Activated CD4-positive, alpha-beta T cell treated with anti-CD3 and anti-CD28 coated beads, Interleukin-10, Interleukin-2, amounts not matched to agents 100 ng/mL and 50 ng/mL, durations not matched to agents 16 hours and 8 hours (primary cell): ENCODE results near the gene ARHGAP27.
A peak's percentile ranks its signal among the peaks of the same experiment; 100 is the strongest.
"Not testable (repeated sequence)": the region's sequence is repeated elsewhere in the genome, so short reads cannot be mapped to it uniquely, and the experiment has no call there.

Source experiments
- DNase-seq: peaks from one replicate; pipeline ENCODE4 v3.0.0-alpha.2; 2020

The ARHGAP27 gene

GRCh38 chr17:45357364-45357997, 75.2 kb downstream of the ARHGAP27 start:
- peak; percentile 12 for DNase-seq

GRCh38 chr17:45355087-45355486, 77.6 kb downstream of the ARHGAP27 start:
- no peak for DNase-seq

DNA sequence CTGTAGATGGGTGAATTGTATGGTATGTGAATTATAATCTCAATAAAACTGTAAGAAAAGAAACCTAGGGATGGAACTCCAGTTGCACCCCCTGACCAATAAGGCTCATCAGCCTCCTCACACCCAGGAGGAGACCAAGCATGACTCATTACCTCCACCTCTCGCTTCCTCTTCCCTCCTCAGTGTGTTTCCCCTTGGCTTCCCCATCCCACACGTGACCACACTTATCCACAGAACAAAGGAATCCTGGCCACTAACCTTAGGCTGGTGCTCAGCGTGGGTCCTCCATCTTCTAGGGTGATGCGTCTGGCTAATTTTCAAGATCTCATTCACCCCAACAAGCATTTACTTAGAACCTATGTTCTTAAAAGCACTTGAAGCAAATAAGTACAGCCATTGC, 79.6 kb downstream of the ARHGAP27 start:
- DNase-seq, result peak; percentile 63

GRCh38 chr17:45351831-45352230, 80.8 kb downstream of the ARHGAP27 start:
- no peak for DNase-seq

GRCh38 chr17:45347444-45347843, 85.2 kb downstream of the ARHGAP27 start:
- DNase-seq, result no peak

- no peak for DNase-seq
These were observed 86.3 kb downstream of the ARHGAP27 start for GRCh38 chr17:45346216-45347015.

DNA sequence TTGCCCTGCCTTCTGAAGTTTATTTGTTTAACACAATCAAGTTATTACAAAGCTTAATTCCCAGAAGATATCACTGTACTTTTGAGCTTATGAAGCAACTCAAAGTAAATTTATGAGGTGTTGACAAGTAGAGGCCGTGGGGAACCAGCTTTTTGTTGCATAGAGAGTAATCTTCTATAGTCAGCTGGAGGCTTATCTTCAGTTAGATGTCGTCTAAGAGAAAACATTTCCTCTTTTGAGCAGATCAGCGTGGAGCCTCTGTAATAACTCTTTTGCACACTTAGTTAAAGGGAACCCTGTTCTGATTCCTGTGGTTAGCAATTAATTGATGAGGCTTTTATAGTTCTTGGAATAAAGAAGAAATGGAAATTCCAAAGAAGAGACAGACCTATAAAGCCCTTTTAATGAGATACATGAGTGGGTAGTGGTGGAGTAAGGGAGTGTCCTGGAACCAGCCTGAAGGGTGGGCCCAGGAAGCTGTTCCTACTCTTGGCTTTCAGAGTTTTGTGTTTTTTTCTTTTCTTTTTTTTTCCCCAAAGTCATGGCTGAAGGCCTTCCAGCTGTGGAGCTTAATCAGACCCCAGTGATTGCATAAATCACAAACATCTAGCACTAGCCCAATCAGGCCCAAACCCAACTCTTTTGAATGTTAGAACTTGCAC, 87.0 kb downstream of the ARHGAP27 start:
- DNase-seq, result no peak

DNA sequence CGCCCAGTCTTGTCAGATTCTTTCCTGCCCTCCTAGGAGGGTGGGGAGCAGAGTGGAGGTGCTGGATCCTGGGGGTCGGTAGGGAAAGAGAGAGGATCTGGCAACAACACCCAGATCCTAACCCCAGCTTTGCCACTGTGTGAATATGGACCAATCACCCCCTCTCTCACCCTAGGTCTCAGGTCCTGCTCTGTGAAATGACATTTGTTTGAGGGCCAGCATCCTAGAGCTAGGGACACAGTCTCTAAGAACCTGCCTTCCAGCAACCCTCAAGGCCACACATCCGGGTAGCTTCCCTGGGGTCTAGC, 87.5 kb downstream of the ARHGAP27 start:
- no peak for DNase-seq

- not testable (repeated sequence) for DNase-seq
These were observed 88.6 kb downstream of the ARHGAP27 start for GRCh38 chr17:45343967-45344664.
